T-helper 2 cell (primary cell): ENCODE data around the gene NUDT8.
"Not testable (repeated sequence)": the region's sequence is repeated elsewhere in the genome, so short reads cannot be mapped to it uniquely, and the experiment has no call there.

ENCODE experiments used
- DNase-seq, 5 experiments: peaks; one replicate each; pipeline versions ENCODE4 v3.0.0 to v3.0.0-alpha.2; 2012 to 2022

Gene NUDT8

GRCh38 chr11:67627441-67627811 is 2.3 kb downstream of the NUDT8 start:
- no peak for DNase-seq

GRCh38 chr11:67626970-67627369 is 2.8 kb downstream of the NUDT8 start:
- DNase-seq, result no peak

DNA sequence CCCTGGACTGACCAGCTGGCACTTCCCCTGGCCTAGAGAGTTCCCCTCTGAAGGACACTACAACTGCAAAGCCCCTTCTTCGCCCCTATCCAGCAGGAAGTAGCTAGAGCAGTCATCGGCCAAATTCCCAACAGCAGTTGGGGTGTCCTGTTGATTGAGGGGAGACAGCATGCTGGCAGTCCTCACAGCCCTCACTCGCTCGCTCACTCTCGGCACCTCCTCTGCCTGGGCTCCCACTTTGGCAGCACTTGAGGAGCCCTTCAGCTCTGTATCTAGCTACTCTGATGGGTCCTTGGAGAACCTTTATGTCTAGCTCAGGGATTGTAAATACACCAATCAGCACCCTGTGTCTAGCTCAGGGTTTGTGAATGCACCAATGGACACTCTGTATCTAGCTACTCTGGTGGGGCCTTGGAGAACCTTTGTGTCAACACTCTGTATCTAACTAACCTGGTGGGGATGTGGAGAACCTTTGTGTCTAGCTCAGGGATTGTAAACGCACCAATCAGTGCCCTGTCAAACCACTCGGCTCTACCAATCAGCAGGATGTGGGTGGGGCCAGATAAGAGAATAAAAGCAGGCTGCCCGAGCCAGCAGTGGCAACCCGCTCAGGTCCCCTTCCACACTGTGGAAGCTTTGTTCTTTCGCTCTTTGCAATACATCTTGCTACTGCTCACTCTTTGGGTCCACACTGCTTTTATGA is 3.5 kb downstream of the NUDT8 start:
- DNase-seq, result not testable (repeated sequence)

DNA sequence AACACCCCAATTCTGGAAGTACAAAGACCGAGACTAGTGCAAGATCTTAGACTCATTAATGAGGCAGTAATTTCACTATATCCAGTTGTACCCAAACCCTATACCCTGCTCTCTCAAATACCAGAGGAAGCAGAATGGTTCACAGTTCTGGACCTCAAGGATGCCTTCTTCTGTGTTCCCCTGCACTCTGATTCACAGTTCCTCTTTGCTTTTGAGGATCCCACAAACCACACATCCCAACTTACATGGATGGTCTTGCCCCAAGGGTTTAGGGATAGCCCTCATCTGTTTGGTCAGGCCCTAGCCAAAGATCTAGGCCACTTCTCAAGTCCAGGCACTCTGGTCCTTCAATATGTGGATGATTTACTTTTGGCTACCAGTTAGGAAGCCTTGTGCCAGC is 5.9 kb downstream of the NUDT8 start:
- DNase-seq, result not testable (repeated sequence)

- DNase-seq, result not testable (repeated sequence)
These were observed 6.8 kb downstream of the NUDT8 start for GRCh38 chr11:67622905-67623304.

GRCh38 chr11:67621928-67622327 is 7.8 kb downstream of the NUDT8 start:
- not testable (repeated sequence) for DNase-seq

GRCh38 chr11:67620621-67621020 is 9.1 kb downstream of the NUDT8 start:
- DNase-seq, result not testable (repeated sequence)

- DNase-seq, result not testable (repeated sequence)
These were observed 9.8 kb downstream of the NUDT8 start for GRCh38 chr11:67619683-67620618.

- DNase-seq, result not testable (repeated sequence)
These were observed 10.7 kb downstream of the NUDT8 start for GRCh38 chr11:67618901-67619659.

DNA sequence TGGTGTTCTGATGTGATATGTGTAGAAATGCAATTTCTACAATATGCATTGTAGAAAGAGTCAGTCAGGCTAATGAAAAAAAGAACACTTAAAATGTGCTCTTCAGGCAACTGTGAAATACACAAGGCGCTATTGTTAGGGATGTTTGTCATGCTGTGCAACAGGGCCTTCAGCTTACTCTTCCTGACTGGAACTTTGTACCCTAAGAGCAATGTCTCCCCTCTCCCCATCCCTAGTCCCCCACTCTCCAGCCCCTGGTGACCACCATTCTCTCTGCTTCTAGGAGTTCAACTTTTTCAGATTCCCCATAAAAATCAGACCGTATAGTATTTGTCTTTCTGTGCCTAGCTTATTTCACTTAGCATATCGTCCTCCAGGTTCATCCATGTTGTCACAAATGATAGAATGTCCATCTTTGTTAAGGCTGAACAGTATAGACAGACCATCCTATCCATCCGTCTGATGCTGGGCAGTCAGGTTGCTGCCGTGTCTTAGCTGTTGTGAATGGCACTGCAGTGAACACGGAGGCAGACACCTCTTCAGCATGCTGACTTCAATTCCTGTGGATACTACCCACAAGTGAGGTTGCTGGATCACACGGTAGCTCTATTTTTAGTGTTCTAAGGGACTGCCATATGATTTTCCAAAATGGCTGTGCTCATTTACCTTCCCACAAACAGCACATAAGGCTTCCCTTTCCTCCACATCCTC is 12.3 kb downstream of the NUDT8 start:
- DNase-seq, result no peak

- DNase-seq, result no peak
These were observed 13.1 kb downstream of the NUDT8 start for GRCh38 chr11:67616431-67617242.

GRCh38 chr11:67615728-67616430 is 13.9 kb downstream of the NUDT8 start:
- peak in 1 of 5 experiments; percentile 15 for DNase-seq

DNA sequence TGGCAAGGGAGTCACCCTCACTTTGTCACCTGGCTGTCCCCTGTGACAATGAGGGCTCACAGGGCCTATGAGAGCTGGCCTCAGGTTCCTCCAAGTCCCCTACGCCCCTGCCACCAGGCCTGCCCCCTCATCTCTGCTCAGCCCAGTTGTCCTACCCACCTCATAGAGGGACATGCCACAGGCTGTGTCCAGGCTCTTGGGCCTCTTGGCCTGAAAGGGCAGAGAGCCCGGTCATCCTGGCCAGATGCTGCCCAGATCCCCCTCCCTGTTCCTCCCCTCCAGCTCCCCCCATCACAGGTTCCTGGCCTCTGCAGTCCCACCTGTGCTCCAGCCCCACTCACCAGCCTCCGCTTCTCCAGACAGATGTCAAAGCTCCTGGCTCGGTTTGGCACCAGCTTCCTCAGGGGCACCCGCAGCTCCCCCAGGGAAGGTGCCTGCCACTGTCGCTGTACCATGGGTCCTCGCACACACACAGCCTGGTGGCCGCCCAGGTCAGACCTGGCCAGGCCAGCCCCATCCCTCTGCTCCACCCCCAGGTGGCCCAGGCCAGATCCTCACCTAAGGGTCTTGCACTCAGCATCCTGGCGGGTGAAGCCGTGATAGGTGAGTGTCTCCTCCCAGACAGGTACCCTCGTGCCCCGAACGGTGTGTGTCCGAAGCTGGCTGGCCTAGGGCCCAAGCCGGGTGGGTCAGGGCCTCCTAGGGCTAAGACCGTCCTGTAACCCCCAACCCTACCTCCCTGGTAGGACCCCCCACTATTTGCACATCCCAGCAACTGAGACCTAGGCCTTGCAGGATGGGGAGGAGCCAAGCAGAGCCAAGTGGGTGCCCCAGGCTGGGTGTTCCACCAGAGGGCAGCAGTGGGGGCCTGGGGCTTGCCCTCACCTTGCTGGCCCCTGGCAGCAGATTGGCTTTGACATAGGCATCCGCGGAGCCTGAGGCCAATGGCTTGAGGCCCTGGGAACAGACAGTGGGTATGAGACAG is 14.7 kb downstream of the NUDT8 start:
- peak in 3 of 5 experiments; percentile 26 to 76 (median 44) for DNase-seq

GRCh38 chr11:67613960-67614715 is 15.6 kb downstream of the NUDT8 start:
- DNase-seq, result peak; percentile 48 to 95 (median 74)

DNA sequence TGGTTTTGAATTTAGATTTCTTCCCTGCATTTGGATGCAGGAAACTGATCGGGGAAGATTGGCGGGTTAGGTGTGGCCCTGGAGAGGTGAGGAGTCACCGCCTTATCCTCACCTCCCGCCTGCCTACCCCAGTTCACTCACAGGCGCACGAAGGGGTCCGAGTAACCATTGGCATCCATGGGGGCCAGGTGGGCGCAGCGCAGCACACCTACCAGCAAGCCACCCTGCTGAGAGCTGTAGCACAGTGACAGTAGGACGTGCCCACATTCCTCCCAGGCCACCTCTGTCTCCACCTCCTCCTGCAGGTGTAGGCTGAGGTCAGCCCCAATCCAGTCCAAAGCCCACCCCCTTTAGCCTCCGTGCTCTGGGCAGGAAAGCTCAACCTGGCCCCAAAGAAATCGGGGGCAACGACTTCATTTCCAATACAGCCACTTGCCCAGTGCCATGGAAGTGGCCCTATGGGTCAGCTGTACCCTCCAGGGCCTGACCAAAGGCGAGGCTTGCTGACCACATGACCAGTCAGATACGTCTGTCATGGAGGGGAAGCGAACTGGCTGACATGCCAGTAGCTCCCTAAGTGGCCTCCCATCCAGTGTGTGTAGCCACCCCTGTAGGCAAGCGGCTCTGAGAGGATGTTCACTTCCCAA is 16.3 kb downstream of the NUDT8 start:
- DNase-seq, result no peak

DNA sequence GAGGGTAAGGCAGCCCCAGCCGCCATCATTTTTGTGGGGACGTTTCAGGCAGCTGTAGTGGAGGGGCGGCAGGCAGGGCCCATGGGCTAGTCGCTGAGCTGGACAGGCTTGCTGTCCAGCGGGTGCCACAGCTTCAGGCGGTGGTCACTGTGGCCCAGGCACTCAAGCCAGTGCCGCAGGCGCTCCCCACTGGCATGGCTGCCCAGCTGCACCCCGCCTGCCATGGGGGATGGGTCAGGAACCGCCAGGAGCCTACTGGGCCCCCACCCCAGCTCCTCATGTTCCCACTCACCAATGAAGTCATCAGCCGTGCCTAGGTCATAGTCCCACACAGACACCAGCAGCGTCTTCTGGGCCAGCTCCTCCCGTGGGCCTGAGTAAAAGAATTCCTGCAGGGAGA is 17.0 kb downstream of the NUDT8 start:
- DNase-seq, result no peak

GRCh38 chr11:67611704-67612587 is 17.8 kb downstream of the NUDT8 start:
- no peak for DNase-seq
